DOHH2 (cell line): ENCODE results near the gene DAP.

Experiments
- H3F3A ChIP-seq: fragments of 200-600 bp; sonication (generic), shearing (Covaris generic); 2 replicates; pipeline ENCODE4 v1.6.0; 2016; ENCODE audit warnings: antibody characterized with exemption, mild to moderate bottlenecking; ENCODE audit not compliant: control insufficient read depth, insufficient read depth
- H3K27ac ChIP-seq: fragments of 200-600 bp; sonication (generic); 2 replicates; pipeline ENCODE4 v1.5.1; 2014; ENCODE audit warnings: low read depth, mild to moderate bottlenecking, low read length, moderate library complexity
- H3K27me3 ChIP-seq: fragments of 200-600 bp; sonication (generic); 2 replicates; pipeline ENCODE4 v1.6.1; 2014; ENCODE audit warnings: mild to moderate bottlenecking, low read length, mixed read lengths; ENCODE audit not compliant: control insufficient read depth
- H3K36me3 ChIP-seq: fragments of 200-600 bp; sonication (generic); 2 replicates; pipeline ENCODE4 v1.6.1; 2014; ENCODE audit warnings: mild to moderate bottlenecking, low read length, moderate library complexity, mixed read lengths; ENCODE audit not compliant: control insufficient read depth
- H3K4me1 ChIP-seq: fragments of 200-600 bp; sonication (generic); 2 replicates; pipeline ENCODE4 v1.6.1; 2014; ENCODE audit warnings: mild to moderate bottlenecking, low read length, mixed read lengths; ENCODE audit not compliant: control insufficient read depth
- H3K4me2 ChIP-seq: fragments of 200-600 bp; sonication (generic); 2 replicates; pipeline ENCODE4 v1.6.0; 2014; ENCODE audit warnings: mild to moderate bottlenecking, low read length, moderate library complexity
- H3K4me3 ChIP-seq: fragments of 200-600 bp; sonication (generic); 2 replicates; pipeline ENCODE4 v1.5.1; 2014; ENCODE audit warnings: mild to moderate bottlenecking, low read length, mixed read lengths
- H3K79me2 ChIP-seq: fragments of 200-600 bp; sonication (generic); 2 replicates; pipeline ENCODE4 v1.6.1; 2014; ENCODE audit warnings: mild to moderate bottlenecking, low read length, mixed read lengths; ENCODE audit not compliant: control insufficient read depth
- H3K9me2 ChIP-seq: fragments of 200-600 bp; sonication (generic); replicated peaks from 2 replicates; pipeline ENCODE4 v1.6.1; 2014; ENCODE audit warnings: mild to moderate bottlenecking, low read length, mixed read lengths; ENCODE audit not compliant: control insufficient read depth
- H3K9me3 ChIP-seq: fragments of 200-600 bp; sonication (generic); 2 replicates; pipeline ENCODE4 v1.6.1; 2014; ENCODE audit warnings: antibody characterized with exemption, low read length, mixed read lengths; ENCODE audit not compliant: control insufficient read depth, insufficient read depth
- H4K20me1 ChIP-seq: fragments of 200-600 bp; sonication (generic); 2 replicates; pipeline ENCODE4 v1.6.0; 2014; ENCODE audit warnings: low read depth, mild to moderate bottlenecking, antibody characterized with exemption, low read length, moderate library complexity; ENCODE audit not compliant: control insufficient read depth, insufficient read depth
- EZH2phosphoT487 ChIP-seq: fragments of 200-600 bp; sonication (generic); IDR thresholded peaks from 2 replicates; pipeline ENCODE4 v1.6.1; 2017; ENCODE audit warnings: borderline replicate concordance, mild to moderate bottlenecking, antibody characterized with exemption, low read length, moderate library complexity, mixed read lengths
- TF ChIP-seq, protein P1 (sequence below): fragments of 200-600 bp; sonication (generic); IDR thresholded peaks from one replicate; pipeline ENCODE4 v1.5.1; 2014; ENCODE audit warnings: antibody characterized with exemption, mild to moderate bottlenecking, low read depth, low read length; ENCODE audit not compliant: poor library complexity, severe bottlenecking

DAP gene

DNA sequence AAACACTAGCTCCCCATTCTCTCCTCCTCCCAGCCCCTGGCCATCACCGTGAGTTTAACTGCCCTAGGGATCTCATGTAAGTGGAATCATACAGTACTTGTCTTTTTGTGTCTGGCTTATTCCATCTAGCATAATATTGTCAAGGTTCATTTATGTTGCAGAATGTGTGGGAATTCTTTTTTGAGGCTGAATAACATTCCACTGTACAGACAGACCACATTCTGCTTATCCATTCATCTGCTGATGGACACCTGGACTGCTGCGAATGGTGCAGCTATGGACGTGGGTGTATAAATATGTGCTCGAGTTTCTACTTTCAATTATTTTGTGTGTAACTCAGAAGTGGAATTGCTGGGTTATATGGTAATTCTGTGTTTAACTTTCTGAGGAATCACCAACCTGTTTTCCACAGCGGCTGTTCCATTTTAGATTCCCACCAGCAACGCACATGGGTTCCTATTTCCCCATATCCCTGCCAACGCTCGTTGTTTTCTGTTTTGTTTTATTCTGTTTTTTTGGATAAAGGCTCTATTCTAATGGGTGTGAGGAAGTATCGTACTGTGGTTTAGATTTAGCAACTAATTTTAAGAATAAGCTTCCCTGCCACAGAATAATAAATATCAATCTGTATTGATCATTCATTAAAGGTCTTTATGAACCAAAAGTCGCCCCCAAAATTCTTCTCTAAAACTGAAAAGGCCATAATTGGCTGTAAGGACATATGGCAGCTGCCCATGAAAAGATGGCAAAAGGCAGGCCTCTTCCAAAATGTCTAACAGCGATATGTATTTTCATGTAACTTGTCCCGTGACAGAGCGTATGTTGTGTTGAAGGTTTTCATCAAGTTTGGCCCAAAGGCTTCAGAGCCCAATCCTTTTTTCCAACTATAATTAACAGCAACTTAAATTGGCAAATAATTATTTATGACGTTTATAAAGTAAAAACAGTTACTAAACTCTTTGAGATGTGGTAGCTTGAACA is 70.3 kb downstream of the DAP start:
- no peaks in the 10 kb centered on the region for H3K9me3 ChIP-seq
- H3K27ac ChIP-seq, result no peak overlapping the region
- H3K36me3 ChIP-seq, result no peaks in the 10 kb centered on the region
- H3K4me2 ChIP-seq, result no peak overlapping the region
- H4K20me1 ChIP-seq, result no peaks in the 10 kb centered on the region
- H3K9me2 ChIP-seq, result no peaks in the 10 kb centered on the region
- H3K79me2 ChIP-seq, result peaks cover 9% of the 10 kb centered on the region; the same call in 1 of the 2 replicates
- H3K27me3 ChIP-seq, result no peaks in the 10 kb centered on the region
- peaks cover 12% of the 10 kb centered on the region for H3K4me1 ChIP-seq
- H3F3A ChIP-seq, result no peaks in the 10 kb centered on the region
- no peak for TF ChIP-seq EZH2phosphoT487
- TF ChIP-seq, protein P1, sequence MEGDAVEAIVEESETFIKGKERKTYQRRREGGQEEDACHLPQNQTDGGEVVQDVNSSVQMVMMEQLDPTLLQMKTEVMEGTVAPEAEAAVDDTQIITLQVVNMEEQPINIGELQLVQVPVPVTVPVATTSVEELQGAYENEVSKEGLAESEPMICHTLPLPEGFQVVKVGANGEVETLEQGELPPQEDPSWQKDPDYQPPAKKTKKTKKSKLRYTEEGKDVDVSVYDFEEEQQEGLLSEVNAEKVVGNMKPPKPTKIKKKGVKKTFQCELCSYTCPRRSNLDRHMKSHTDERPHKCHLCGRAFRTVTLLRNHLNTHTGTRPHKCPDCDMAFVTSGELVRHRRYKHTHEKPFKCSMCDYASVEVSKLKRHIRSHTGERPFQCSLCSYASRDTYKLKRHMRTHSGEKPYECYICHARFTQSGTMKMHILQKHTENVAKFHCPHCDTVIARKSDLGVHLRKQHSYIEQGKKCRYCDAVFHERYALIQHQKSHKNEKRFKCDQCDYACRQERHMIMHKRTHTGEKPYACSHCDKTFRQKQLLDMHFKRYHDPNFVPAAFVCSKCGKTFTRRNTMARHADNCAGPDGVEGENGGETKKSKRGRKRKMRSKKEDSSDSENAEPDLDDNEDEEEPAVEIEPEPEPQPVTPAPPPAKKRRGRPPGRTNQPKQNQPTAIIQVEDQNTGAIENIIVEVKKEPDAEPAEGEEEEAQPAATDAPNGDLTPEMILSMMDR, result no peak
- no peak overlapping the region for H3K4me3 ChIP-seq

DNA sequence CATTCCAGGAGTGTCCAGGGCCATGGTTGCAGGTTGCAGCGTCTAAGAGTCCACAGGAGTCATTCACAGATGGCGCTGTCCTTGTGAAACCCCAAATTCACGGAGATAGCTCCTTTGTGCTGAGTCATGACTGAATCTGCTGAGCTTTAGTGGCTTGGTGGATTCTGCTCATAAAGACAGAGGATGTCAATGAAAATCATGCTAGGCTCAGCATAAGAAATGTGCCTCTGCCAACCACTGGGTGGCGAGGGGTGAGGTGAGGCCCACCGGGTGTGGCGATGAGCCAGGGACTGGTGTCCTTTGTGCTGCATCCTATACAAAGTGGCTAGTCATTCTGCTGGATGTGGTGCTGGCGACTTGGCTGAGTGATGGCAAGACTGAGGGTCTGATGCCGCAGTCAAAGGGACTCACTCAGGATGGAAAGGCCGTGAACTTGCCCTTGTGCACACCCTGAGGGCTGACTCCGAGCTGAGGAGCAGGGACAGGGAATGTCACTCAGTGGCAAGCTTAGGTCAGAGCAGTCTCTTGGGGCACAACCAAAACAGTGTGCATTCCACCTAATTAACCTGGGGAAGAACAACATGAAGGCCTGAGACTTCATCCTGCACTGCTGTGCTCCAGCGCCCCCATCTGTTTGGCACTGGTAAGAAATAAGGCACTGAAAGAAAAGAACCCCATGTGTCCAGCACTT is 71.5 kb downstream of the DAP start:
- H3K79me2 ChIP-seq, result peaks cover 1% of the 10 kb centered on the region; the same call in 1 of the 2 replicates
- H4K20me1 ChIP-seq, result no peaks in the 10 kb centered on the region
- no peaks in the 10 kb centered on the region for H3F3A ChIP-seq
- no peaks in the 10 kb centered on the region for H3K9me2 ChIP-seq
- peaks cover 3% of the 10 kb centered on the region; the same call in 1 of the 2 replicates for H3K36me3 ChIP-seq
- H3K4me2 ChIP-seq, result no peak overlapping the region
- no peak overlapping the region for H3K27ac ChIP-seq
- no peak overlapping the region for H3K4me3 ChIP-seq
- H3K9me3 ChIP-seq, result no peaks in the 10 kb centered on the region
- H3K27me3 ChIP-seq, result no peaks in the 10 kb centered on the region
- TF ChIP-seq EZH2phosphoT487, result no peak
- TF ChIP-seq, protein P1, result peak; percentile 74
- H3K4me1 ChIP-seq, result no peaks in the 10 kb centered on the region

DNA sequence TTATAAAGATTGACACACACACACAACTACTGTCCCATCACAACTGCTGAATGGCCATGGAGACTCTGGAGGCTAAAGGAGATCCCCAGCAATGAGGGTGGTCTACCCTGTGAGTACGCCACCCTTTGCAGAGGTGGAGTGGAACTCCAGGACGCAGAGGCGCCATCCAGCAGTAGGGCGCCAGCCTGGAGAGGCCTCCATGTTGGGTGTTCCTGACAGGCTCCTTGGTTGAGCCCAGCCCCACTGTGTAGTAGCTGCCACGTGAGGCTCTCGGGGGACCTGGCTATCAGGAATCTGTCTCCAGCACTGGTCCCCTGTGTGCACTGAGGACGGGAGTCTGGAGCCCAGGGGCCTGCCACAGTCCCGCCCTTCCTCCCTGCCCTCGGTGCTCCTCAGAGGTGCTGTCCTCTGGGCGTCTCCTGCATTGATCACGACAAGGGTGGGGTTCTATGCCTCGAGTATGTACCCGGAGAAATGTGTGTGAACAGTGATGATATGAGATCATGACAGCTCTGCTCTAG is 72.3 kb downstream of the DAP start:
- no peak overlapping the region for H3K4me3 ChIP-seq
- H3K4me1 ChIP-seq, result no peaks in the 10 kb centered on the region
- H3K9me2 ChIP-seq, result no peaks in the 10 kb centered on the region
- no peaks in the 10 kb centered on the region for H3K27me3 ChIP-seq
- H3K27ac ChIP-seq, result no peak overlapping the region
- H3F3A ChIP-seq, result no peaks in the 10 kb centered on the region
- TF ChIP-seq, protein P1, result no peak
- no peak for TF ChIP-seq EZH2phosphoT487
- no peaks in the 10 kb centered on the region for H3K9me3 ChIP-seq
- H4K20me1 ChIP-seq, result no peaks in the 10 kb centered on the region
- no peak overlapping the region for H3K4me2 ChIP-seq
- no peaks in the 10 kb centered on the region for H3K79me2 ChIP-seq
- H3K36me3 ChIP-seq, result peaks cover 3% of the 10 kb centered on the region; the same call in 1 of the 2 replicates
